HG03520 (cell line): ENCODE results near the gene IFI44L.

Source experiments
- ATAC-seq: cut with Tn5 transposase; IDR thresholded peaks from one replicate; pipeline ENCODE4 v1.9.1; 2021; ENCODE audit warnings: mild to moderate bottlenecking, moderate library complexity; ENCODE audit not compliant: unreplicated experiment

The IFI44L gene

DNA sequence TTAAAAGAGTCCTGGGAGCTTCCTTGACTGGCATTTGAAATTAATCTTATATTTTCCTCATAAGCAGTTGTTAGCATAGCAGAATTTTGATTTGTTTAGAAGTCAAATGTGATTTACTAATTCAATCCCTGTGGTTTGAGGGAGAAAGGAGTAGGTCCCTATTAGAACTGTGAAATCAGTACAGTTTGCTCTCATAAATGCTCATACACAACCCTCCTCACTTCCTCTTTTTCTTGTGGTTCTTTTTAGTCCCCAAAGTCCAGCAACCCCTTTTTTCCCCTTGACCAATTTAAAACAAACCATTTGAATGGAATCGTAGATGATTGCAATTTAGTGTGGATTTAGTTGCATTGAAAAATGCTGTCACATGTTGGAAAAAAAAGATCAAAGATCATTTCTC, 20.2 kb downstream of the IFI44L start:
- ATAC-seq: peak; percentile 69

DNA sequence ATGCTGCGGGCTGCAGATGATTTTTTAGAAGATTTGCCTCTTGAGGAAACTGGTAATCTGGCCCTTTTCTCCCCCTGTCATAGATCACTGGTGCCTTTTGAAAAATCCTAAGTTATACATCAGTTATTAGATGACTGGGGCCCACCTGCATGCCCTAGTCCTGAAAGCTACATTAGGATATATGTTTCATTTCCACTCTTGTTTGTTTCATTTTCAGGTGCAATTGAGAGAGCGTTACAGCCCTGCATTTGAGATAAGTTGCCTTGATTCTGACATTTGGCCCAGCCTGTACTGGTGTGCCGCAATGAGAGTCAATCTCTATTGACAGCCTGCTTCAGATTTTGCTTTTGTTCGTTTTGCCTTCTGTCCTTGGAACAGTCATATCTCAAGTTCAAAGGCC, 21.3 kb downstream of the IFI44L start:
- no peak for ATAC-seq

DNA sequence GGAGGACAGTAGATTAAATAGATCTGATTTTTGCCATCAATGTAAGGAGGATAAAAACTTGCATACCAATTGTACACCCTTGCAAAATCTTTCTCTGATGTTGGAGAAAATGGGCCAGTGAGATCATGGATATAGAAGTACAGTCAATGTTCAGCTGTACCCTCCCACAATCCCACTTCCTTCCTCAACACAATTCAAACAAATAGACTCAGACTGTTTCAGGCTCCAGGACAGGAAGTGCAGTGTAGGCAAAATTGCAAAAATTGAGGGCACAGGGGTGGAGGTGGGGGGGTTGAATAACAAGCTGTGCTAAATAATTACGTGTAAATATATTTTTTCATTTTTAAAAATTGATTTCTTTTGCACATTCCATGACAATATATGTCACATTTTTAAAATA, 25.5 kb downstream of the IFI44L start:
- ATAC-seq: no peak

DNA sequence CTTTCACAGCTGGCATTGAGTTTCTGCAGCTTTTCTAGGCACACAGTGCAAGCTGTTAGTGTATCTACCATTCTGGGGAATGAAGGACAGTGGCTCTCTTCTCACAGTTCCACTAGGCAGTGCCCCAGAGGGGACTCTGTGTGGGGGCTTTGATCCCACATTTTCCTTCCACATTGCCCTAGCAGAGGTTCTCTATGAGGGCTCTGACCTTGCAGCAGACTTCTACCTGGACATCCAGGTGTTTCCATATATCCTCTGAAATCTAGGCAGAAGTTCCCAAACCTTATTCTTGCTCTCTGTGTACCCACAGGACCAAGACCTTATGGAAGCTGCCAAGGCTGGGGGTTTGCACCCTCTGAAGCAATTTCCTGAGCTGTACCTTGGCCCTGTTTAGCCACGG, 27.0 kb downstream of the IFI44L start:
- no peak for ATAC-seq

DNA sequence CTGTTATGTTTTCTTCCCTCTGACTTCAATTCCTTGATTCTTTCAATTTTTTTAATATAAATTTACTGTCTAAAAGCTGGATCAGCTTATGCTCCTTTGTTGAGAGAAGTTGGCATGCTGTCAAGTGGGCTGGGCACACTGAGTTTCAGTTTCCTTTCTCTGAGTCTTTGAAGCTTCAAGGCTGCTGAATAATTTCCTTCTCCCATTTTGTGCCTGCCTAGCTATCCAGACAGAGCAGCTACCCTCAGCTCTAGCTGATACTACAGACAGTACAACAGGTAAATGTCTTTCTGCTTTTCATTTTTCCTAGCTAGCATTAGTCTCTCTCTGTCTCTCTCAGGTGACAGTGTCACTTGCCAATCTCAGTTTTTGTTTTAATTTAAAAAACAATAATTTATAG, 29.4 kb downstream of the IFI44L start, which contains the start of gene IFI44:
Gene IFI44, plus strand, starts transcription at position 204 of the 400 bp plus-strand sequence. CDS start 365 bp downstream, outside the sequence.
- ATAC-seq: peak; percentile 81

DNA sequence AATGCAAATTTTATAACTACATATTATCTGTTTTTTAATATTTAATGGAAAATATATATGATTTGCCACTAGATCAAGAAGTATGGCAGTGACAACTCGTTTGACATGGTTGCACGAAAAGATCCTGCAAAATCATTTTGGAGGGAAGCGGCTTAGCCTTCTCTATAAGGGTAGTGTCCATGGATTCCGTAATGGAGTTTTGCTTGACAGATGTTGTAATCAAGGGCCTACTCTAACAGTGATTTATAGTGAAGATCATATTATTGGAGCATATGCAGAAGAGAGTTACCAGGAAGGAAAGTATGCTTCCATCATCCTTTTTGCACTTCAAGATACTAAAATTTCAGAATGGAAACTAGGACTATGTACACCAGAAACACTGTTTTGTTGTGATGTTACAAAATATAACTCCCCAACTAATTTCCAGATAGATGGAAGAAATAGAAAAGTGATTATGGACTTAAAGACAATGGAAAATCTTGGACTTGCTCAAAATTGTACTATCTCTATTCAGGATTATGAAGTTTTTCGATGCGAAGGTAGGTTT, 29.9 kb downstream of the IFI44L start:
- no peak for ATAC-seq

DNA sequence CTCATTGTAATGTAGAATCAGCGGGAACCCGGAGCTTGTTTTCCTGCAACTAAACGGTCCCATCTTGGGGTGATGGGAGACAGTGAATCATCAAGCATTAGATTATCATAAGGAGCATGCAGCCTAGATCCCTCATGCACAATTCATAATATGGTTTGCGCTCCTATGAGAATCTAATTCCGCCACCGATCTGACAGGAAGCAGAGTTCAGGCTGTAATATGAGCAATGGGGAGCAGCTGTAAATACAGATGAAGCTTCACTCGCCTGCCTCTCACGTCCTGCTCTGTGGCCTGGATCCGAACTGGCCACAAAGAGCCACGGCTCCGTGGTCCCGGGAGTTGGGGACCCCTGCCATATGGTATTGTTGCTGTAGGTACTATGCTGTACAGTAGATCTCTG, 31.0 kb downstream of the IFI44L start:
- ATAC-seq: peak; percentile 33

DNA sequence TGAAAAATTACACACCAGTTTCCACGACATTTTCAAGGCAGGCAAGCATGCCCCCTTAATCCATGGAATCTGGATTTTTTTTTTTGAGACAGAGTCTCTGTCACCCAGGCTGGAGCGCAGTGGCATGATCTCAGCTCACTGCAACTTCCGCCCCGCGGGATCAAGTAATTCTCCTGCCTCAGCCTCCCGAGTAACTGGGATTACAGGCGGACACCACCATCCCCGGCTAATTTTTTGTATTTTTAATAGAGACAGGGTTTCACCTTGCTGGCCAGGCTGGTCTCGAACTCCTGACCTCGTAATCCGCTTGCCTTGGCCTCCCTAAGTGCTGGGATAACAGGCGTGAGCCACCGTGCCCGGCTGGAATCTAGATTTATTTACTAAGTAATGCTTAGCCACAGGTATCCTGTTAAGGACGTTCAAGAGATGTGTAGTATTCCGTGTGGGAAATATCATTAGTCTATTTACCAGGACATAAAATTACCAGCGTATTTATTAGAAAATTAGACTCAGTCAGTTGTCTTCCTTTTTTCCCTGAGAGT, 31.8 kb downstream of the IFI44L start:
- ATAC-seq: no peak

DNA sequence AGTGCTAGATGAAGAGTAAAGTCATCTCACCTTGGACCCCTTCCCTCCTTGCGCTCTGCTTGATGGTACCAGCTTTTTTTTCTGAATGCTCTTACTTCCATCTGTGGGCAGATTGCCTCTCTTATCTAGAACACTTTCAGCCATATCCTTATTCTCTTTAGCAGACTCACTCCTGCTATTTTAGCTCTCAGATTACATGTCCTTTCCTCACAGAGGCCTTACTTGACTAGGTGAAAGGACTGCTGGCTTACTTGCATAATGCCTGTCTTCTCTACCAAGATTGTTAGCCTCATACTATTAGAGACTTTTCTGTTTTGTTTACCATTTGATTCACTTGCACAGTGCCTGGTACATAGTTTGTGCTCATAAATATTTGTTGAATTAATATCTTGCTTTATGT, 38.7 kb downstream of the IFI44L start:
- ATAC-seq: no peak

DNA sequence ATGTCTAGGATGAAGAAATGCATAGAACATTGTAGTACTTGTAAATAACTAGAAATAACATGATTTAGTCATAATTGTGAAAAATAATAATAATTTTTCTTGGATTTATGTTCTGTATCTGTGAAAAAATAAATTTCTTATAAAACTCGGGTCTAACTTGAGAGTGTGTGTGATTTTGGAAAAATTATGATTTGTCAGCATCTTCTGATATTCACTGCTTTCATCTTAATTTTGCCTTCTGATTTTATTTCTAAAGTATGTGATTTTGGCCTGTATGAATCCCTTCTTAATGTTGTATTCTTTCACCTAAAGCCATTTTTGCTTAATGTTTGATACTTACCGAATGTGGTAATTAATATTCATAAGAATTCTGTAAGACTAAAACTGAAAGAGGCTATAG, 43.7 kb downstream of the IFI44L start:
- no peak for ATAC-seq

DNA sequence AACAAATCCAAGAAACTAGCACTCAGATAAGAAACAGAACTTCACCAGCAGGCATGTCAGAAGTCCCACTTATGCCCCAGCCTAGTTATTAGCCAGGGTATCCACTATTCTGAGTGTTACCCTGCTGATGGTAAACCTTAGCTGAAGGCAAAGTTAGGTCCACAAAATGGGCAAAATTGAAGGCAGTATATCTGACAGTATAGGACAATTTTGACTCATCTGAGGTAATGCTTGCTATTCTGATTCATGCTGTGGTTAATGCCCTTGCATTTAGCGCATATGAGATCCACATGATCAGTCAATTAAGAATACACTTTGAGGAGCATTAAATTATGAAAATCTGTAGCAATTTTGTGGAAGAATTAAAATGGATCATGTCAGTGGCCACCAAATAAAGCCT, 44.5 kb downstream of the IFI44L start:
- no peak for ATAC-seq

DNA sequence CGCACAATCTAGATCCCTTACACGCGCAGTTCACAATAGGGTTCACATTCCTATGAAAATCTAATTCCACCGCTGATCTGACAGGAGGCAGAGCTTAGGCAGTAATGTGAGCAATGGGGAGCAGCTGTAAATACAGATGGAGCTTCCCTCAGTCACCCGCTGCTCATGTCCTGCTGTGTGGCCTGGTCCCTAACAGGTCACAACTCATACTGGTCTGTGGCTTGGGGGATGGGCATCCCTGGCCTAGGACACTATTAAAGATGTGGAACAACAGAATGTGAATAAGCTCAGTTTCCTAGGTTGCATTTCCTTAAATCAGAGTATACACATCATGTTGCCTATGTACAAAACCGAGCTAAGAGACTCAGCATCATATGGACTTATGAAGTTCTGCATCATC, 45.6 kb downstream of the IFI44L start:
- no peak for ATAC-seq

DNA sequence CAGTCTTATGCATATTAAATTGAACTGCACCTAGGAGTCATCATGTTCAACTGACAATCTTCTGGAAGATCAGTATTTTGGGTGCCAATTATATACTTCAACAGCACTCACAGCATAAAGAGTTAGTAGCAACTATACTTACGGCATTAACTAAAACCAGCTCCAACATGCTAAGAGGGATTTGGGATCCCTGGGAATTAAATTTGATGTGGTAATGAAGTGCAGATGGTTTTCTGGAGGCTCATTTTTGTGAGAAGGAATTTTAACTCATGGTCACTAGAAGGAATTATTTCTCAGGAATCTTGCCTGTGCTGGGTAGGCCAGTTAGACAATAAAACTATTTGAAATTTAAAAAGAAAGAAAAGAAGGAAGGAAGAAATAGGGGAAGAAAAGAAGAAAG, 47.7 kb downstream of the IFI44L start:
- ATAC-seq: no peak

DNA sequence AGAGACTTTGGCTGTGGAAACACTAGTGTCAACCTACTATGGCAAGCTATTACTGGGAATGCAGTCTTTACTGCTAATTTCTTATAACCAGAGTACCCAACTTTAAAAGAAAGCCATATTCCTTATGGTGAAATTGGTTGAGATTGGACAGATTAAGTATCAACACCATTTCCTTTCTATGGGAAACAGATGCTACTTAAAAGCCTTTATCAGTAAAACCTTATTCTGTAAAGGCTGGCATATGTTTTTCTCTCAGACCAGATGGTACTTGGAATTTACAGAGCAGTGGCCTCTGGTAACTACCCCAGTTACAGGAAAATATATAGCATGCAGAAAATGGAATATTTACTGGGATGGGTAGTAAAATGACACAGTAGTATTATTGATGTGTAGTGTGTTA, 48.2 kb downstream of the IFI44L start:
- ATAC-seq: no peak

DNA sequence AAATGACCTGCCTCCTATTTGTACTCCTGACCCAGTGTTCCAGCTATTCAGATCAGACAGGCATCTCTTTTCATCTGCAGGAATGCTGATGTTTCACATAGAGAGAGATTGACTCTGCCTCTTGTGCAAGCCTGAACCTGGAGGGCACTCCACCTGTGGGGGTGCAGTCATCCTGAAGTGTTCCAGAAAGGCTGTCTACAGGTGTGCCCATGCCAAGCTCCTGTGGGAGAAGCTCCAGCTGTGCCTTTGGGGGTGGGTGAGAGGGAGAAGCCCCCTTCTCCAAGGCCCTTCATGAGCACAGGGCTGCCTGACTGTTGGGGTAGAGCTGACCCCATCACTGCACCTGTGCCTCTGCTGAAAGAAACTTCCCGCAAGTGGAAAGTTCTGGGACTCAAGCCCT, 52.2 kb downstream of the IFI44L start:
- no peak for ATAC-seq

DNA sequence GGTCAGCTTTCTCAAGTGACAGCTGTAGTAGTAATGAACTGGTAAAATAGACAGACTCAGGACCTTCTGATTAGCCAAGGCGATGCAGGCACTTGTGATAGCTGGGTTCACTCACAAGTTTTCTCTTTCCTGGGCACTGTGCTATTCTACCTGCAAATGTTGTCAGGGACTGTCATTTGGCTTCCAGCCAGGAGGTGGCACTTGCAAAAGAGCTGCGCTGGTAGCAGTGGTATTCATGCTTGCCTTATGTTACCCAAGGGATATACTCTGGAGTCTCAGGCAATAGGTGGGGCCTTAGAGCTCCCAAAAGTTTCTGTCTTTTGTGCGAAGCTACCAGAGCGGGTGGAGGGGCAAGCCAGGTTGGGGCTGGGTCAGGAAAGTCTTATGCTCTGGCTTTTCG, 52.9 kb downstream of the IFI44L start:
- no peak for ATAC-seq

DNA sequence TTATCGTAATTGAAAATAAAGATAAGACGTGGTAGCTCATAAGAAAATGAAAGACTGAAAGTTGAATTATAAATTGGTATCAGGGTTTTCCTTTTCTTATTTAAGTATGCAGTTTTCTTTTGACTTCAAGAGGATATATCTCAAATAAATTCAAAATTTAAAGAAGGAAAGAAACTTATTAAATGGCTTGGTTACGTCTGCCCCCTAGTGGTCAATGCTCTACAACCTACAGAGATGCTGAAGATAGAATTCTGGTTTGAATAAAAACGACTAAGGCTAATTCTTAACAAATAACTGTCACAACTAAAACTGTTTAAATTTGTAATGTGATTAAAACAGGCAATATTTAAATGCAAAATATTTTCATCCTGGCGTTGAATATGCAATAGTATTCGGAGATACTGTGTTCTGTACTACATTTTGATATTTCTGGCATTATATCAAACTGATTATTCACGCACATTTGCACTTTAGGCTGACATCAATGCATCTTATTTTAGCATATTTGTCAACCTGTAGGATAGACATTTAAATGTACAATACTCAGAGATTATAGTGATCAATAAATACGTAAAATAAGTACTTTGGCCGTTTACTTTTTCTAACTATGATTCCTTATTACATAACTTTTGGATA, 56.2 kb downstream of the IFI44L start:
- no peak for ATAC-seq

DNA sequence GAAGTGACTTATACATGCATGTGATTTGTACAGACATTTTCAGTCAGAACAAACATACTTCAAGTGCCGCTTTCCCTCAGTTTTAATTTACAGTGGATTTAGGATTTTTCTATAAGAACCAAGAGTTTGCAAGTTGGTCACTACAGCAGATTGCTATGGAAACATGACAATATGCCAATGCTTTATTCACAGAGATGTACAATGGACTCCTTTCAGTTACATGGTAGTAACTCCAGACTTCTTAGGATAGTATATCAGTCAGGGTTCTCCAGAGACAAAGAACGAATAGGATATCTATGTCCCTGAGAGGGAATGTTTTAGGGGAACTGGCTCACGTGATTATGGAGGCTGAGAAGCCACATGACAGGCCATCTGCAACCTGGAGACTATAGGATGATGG, 56.7 kb downstream of the IFI44L start:
- no peak for ATAC-seq

DNA sequence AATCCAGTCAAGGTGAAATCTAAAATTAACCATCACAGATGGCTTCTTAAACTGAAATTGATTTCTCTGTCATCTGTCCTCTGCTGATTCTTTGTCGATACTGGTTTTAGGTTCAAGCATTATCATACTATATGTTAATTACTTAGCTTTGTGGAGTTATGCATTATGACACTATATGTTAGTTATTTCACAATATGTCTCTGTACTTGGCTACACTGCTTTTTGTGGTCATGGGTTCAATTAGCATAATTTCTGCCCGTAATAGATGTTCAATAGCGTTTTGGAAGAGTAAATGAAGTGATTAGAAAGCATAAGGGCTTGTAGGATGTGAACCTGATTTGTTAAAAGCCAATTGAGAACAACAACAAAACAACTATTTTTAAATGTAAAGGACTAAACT, 57.5 kb downstream of the IFI44L start:
- no peak for ATAC-seq

DNA sequence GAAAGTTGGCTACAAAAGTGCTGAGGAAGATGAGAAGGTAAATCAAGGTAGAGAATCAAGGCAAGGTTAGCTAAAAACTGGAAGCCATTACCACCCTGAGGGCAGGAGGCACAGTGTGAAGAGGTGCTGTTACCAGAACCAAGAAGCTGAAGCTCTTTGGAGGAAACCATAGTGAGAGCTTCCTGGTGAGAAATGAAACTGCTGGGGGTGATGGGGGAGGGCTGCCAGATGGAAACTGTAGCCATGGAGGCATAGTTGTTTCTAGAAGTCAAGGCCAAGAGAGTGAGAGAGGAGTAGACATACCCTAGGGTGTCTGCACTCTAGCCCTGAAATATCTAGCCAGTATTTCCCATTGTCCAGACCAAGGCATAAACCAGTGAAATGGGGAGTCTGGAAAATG, 58.1 kb downstream of the IFI44L start:
- ATAC-seq: peak; percentile 85

DNA sequence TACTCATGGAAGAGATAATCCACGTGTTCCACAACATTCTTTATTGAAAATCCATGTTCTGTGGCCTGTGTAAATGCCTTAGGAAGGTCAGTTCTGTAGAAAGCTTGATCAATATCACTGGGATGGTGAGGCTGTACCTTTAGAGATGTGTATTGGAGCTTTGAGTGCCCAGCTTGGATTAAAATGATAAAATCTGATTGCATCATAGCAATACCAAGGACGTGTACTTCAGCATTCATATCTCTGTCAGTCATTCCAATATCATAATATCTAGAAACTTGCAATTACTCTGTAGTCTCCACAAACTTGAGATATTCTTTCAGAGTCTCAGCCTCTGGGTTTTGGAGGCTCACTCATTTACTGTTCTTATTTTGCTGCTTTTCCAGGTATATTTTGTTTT, 61.0 kb downstream of the IFI44L start:
- no peak for ATAC-seq

DNA sequence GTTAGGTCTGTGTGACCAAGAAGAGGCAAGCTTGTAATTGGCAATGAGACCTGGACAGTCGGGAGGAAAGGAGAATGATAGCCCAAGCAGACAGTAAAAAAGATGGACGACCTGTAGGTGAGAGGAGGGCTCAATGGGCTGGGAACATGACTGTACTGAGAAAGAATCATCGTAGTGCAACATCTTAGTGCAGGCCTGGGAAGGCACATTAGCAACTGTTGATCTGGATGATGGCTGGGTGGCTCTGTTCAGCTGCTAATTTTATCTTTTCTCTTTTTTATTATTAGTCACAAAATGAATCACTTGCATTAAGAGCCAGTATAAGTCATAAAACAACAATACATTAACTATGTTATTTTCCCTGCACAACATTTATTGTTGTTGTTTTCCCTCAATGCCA, 62.2 kb downstream of the IFI44L start:
- ATAC-seq: no peak

DNA sequence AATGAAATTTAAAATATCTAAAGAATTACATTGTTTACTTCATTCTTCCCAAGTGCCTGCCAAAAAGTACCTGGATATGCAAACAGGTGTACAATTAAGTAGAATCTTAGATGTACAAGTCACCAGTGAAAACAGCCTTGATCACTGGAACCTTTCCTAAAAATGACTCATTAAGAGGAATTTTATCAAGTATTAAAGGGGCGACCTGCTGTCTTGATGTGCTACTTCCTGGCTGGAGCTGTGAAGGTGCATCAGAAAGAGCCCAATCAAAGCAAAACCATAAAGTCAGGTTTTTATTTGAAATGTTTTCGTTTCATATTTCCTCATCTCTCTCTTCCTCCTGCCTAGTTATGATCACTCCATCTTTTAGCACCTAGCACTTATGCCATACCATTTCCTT, 62.8 kb downstream of the IFI44L start:
- ATAC-seq: no peak
